Activated naive CD8-positive, alpha-beta T cell treated with anti-CD3 and anti-CD28 coated beads, Interleukin-2, amount 50 U/mL, for 16 hours (primary cell): Measurements from ENCODE around the gene TTBK2.
"Not testable (repeated sequence)": the region's sequence is repeated elsewhere in the genome, so short reads cannot be mapped to it uniquely, and the experiment has no call there.

Experiments used
- DNase-seq: peaks from one replicate; pipeline ENCODE4 v3.0.0-alpha.2; 2020; ENCODE audit warnings: low read depth, low spot score

Gene TTBK2

GRCh38 chr15:42764154-42764731 is 156.3 kb downstream of the TTBK2 start:
- DNase-seq, result not testable (repeated sequence)

GRCh38 chr15:42761813-42762212 is 158.8 kb downstream of the TTBK2 start:
- not testable (repeated sequence) for DNase-seq

GRCh38 chr15:42760759-42761158 is 159.8 kb downstream of the TTBK2 start:
- no peak for DNase-seq

GRCh38 chr15:42759093-42759492 is 161.5 kb downstream of the TTBK2 start:
- DNase-seq, result no peak

GRCh38 chr15:42750306-42750705 is 170.3 kb downstream of the TTBK2 start:
- no peak for DNase-seq

- DNase-seq, result no peak
Observed at GRCh38 chr15:42749266-42749665, 171.3 kb downstream of the TTBK2 start.

GRCh38 chr15:42744195-42744594 is 176.4 kb downstream of the TTBK2 start:
- no peak for DNase-seq

GRCh38 chr15:42742149-42742548 is 178.4 kb downstream of the TTBK2 start:
- no peak for DNase-seq

GRCh38 chr15:42741710-42742109 is 178.9 kb downstream of the TTBK2 start:
- no peak for DNase-seq

- DNase-seq, result no peak
Observed at GRCh38 chr15:42737529-42738328, 182.8 kb downstream of the TTBK2 start.

GRCh38 chr15:42736793-42737528 is 183.6 kb downstream of the TTBK2 start, which contains the start of gene CDAN1:
TSS of gene CDAN1 (minus strand) at chr15:42737128. CDS start at chr15:42737102, 26 bp downstream.
- peak; percentile 86 for DNase-seq

- no peak for DNase-seq
Observed at GRCh38 chr15:42736178-42736792, 184.3 kb downstream of the TTBK2 start.

GRCh38 chr15:42735382-42736165 is 185.0 kb downstream of the TTBK2 start:
- no peak for DNase-seq

GRCh38 chr15:42734076-42734672 is 186.4 kb downstream of the TTBK2 start:
- no peak for DNase-seq

GRCh38 chr15:42733027-42733426 is 187.6 kb downstream of the TTBK2 start:
- no peak for DNase-seq

GRCh38 chr15:42732095-42732827 is 188.3 kb downstream of the TTBK2 start:
- DNase-seq, result no peak

- DNase-seq, result no peak
Observed at GRCh38 chr15:42731461-42731860, 189.1 kb downstream of the TTBK2 start.

GRCh38 chr15:42730536-42730935 is 190.0 kb downstream of the TTBK2 start:
- DNase-seq, result no peak

- no peak for DNase-seq
Observed at GRCh38 chr15:42730135-42730534, 190.4 kb downstream of the TTBK2 start.

GRCh38 chr15:42729409-42729808 is 191.2 kb downstream of the TTBK2 start:
- DNase-seq, result no peak
